C4-2B (cell line): ENCODE results near the gene PPM1B.

Experiments
- CTCF ChIP-seq: fragments of 450-650 bp; conservative IDR thresholded peaks from 2 replicates; pipeline ENCODE4 v1.5.1; 2017; ENCODE audit warnings: mild to moderate bottlenecking
- ZFX ChIP-seq: fragments of 450-650 bp; IDR thresholded peaks from 2 replicates; pipeline ENCODE4 v1.6.1; 2017

GRCh38 chr2:44233450-44234128 lies 64.9 kb downstream of the PPM1B start:
- no peak for TF ChIP-seq CTCF
- TF ChIP-seq ZFX, result no peak
